WTC11 (cell line): Measurements from ENCODE around the gene TRIP12. TPM values are rescaled to one million over a fixed set of nuclear protein-coding genes. Genes with fewer than 3 reads are reported as not detected.

Source experiments
- ATAC-seq: fragments of 200-7000 bp; cut with Tn5 transposase; 2 replicates; pipeline ENCODE4 v1.10.0; 2021; ENCODE audit warnings: mild to moderate bottlenecking, moderate library complexity
- CTCF ChIA-PET: fragments of 300-600 bp; sonication (Branson Sonifier 250); formaldehyde crosslinking; loops from one replicate; lab custom pipeline; 2021; ENCODE audit warnings: antibody characterized with exemption; lab: Charles Lee
- POLR2A ChIA-PET: fragments of 350-600 bp; sonication (Branson Sonifier 250); formaldehyde crosslinking; loops from one replicate; lab custom pipeline; 2021; ENCODE audit warnings: antibody characterized with exemption; lab: Charles Lee
- DNase-seq: peaks from one replicate; pipeline ENCODE4 v3.0.0; 2021; ENCODE audit warnings: low spot score
- H3K27ac Mint-ChIP-seq: 2 replicates; pipeline ENCODE4 v1.8.0; 2021; ENCODE audit warnings: mixed read lengths
- H3K27me3 Mint-ChIP-seq: 2 replicates; pipeline ENCODE4 v1.8.0; 2021; ENCODE audit warnings: low read depth, mild to moderate bottlenecking, moderate library complexity, mixed read lengths
- H3K36me3 Mint-ChIP-seq: 2 replicates; pipeline ENCODE4 v1.8.0; 2021; ENCODE audit warnings: mixed read lengths
- H3K4me1 Mint-ChIP-seq: 2 replicates; pipeline ENCODE4 v1.8.0; 2022; ENCODE audit warnings: mixed read lengths
- H3K4me3 Mint-ChIP-seq: 2 replicates; pipeline ENCODE4 v1.8.0; 2021; ENCODE audit warnings: mild to moderate bottlenecking, moderate library complexity, mixed read lengths
- H3K9me3 Mint-ChIP-seq: 2 replicates; pipeline ENCODE4 v1.8.0; 2021; ENCODE audit warnings: mixed read lengths
- CBFB ChIP-seq: sonication (generic); formaldehyde crosslinking; IDR thresholded peaks from 2 replicates; pipeline ENCODE4 v1.8.1; 2022; ENCODE audit warnings: mild to moderate bottlenecking, low read depth, missing genetic modification reagents
- CREM ChIP-seq: sonication (generic); formaldehyde crosslinking; IDR thresholded peaks from 2 replicates; pipeline ENCODE4 v1.8.1; 2022; ENCODE audit warnings: mild to moderate bottlenecking, missing genetic modification reagents, moderate library complexity
- FOXJ3 ChIP-seq: sonication (generic); formaldehyde crosslinking; IDR thresholded peaks from 2 replicates; pipeline ENCODE4 v1.9.0; 2021; ENCODE audit warnings: missing genetic modification reagents, mild to moderate bottlenecking, borderline replicate concordance
- JAZF1 ChIP-seq: fragments of 250-450 bp; sonication (Bioruptor Pico); IDR thresholded peaks from 2 replicates; pipeline ENCODE4 v1.9.0; 2021; ENCODE audit warnings: moderate library complexity, mild to moderate bottlenecking, inconsistent platforms
- MXD4 ChIP-seq: fragments of 250-450 bp; sonication (Bioruptor Pico); IDR thresholded peaks from 2 replicates; pipeline ENCODE4 v1.8.0; 2021; ENCODE audit warnings: mild to moderate bottlenecking, moderate library complexity, borderline replicate concordance
- NFE2L1 ChIP-seq: sonication (generic); formaldehyde crosslinking; IDR thresholded peaks from 2 replicates; pipeline ENCODE4 v1.8.1; 2023; ENCODE audit warnings: missing genetic modification reagents
- NR1H2 ChIP-seq: sonication (generic); formaldehyde crosslinking; IDR thresholded peaks from 2 replicates; pipeline ENCODE4 v1.9.0; 2021; ENCODE audit warnings: mild to moderate bottlenecking, moderate library complexity, missing genetic modification reagents
- RELA ChIP-seq: sonication (generic); formaldehyde crosslinking; IDR thresholded peaks from 2 replicates; pipeline ENCODE4 v1.8.1; 2022; ENCODE audit warnings: missing genetic modification reagents, mild to moderate bottlenecking, borderline replicate concordance
- RORB ChIP-seq: fragments of 250-450 bp; sonication (Bioruptor Pico); IDR thresholded peaks from 2 replicates; pipeline ENCODE4 v1.9.0; 2021; ENCODE audit warnings: mild to moderate bottlenecking
- TCF7 ChIP-seq: sonication (generic); formaldehyde crosslinking; IDR thresholded peaks from 2 replicates; pipeline ENCODE4 v1.8.0; 2022; ENCODE audit warnings: mild to moderate bottlenecking, low read depth, missing genetic modification reagents, moderate library complexity
- TP53 ChIP-seq: sonication (generic); formaldehyde crosslinking; IDR thresholded peaks from 2 replicates; pipeline ENCODE4 v1.8.1; 2023; ENCODE audit warnings: mild to moderate bottlenecking, missing genetic modification reagents
- ZNF263 ChIP-seq: sonication (generic); formaldehyde crosslinking; IDR thresholded peaks from 2 replicates; pipeline ENCODE4 v1.8.1; 2022; ENCODE audit warnings: low read depth, mild to moderate bottlenecking, moderate library complexity, missing genetic modification reagents
- ZNF317 ChIP-seq: sonication (generic); formaldehyde crosslinking; IDR thresholded peaks from 2 replicates; pipeline ENCODE4 v1.8.1; 2023; ENCODE audit warnings: low read depth, mild to moderate bottlenecking, moderate library complexity, missing genetic modification reagents, borderline replicate concordance
- ZNF396 ChIP-seq: fragments of 250-450 bp; sonication (Bioruptor Pico); IDR thresholded peaks from 2 replicates; pipeline ENCODE4 v1.8.0; 2021; ENCODE audit warnings: mild to moderate bottlenecking, moderate library complexity, borderline replicate concordance
- total RNA-seq: library from RNA; stranded (reverse); gene quantifications from 3 replicates; pipeline ENCODE4 v1.2.3, GENCODE V29; 2021
- TF ChIP-seq, protein P1 (sequence below): sonication (generic); formaldehyde crosslinking; IDR thresholded peaks from 2 replicates; pipeline ENCODE4 v1.8.1; 2022; ENCODE audit warnings: mild to moderate bottlenecking, moderate library complexity, missing genetic modification reagents
- TF ChIP-seq, protein P2 (sequence below): sonication (generic); formaldehyde crosslinking; IDR thresholded peaks from 2 replicates; pipeline ENCODE4 v1.8.1; 2023; ENCODE audit warnings: mild to moderate bottlenecking, moderate library complexity, missing genetic modification reagents
- TF ChIP-seq, protein P3 (sequence below): sonication (generic); formaldehyde crosslinking; IDR thresholded peaks from 2 replicates; pipeline ENCODE4 v1.8.0; 2023; ENCODE audit warnings: mild to moderate bottlenecking, missing genetic modification reagents
- TF ChIP-seq, protein P4 (sequence below): sonication (generic); formaldehyde crosslinking; IDR thresholded peaks from 2 replicates; pipeline ENCODE4 v1.8.1; 2023; ENCODE audit warnings: mild to moderate bottlenecking, missing genetic modification reagents, moderate library complexity
- TF ChIP-seq, protein P5 (sequence below): fragments of 250-450 bp; sonication (Bioruptor Pico); IDR thresholded peaks from 2 replicates; pipeline ENCODE4 v1.9.0; 2021; ENCODE audit warnings: moderate library complexity, mild to moderate bottlenecking, inconsistent platforms, borderline replicate concordance
- TF ChIP-seq, protein P6 (sequence below): sonication (generic); formaldehyde crosslinking; IDR thresholded peaks from 2 replicates; pipeline ENCODE4 v1.8.1; 2023; ENCODE audit warnings: mild to moderate bottlenecking, missing genetic modification reagents, borderline replicate concordance

Gene TRIP12
- total RNA-seq, 1 experiment from 2014 or later = 149 TPM

DNA sequence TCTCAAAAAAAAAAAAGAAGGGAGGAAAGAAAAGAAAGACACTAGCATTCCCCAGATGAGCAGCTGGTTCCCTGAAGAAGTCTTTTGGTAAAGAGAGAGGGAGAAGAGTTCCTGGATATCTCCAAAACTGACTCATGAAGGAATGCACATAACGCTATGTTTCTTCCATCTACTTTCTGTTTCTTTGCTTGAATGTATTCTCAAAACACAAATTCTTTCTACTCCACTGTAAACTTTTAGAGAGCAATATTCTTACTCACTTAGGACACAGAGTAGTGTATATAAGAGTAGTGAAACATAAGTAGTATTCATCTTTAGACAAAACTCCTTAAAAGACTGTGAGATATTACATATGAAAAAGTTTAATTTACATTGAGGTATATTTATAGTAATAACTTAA lies 64.2 kb downstream of the TRIP12 start (continued):
- TF ChIP-seq, protein P1, sequence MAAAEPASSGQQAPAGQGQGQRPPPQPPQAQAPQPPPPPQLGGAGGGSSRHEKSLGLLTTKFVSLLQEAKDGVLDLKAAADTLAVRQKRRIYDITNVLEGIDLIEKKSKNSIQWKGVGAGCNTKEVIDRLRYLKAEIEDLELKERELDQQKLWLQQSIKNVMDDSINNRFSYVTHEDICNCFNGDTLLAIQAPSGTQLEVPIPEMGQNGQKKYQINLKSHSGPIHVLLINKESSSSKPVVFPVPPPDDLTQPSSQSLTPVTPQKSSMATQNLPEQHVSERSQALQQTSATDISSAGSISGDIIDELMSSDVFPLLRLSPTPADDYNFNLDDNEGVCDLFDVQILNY (CRISPR knock-in tag) = no peak
- TF ChIP-seq, protein P2, sequence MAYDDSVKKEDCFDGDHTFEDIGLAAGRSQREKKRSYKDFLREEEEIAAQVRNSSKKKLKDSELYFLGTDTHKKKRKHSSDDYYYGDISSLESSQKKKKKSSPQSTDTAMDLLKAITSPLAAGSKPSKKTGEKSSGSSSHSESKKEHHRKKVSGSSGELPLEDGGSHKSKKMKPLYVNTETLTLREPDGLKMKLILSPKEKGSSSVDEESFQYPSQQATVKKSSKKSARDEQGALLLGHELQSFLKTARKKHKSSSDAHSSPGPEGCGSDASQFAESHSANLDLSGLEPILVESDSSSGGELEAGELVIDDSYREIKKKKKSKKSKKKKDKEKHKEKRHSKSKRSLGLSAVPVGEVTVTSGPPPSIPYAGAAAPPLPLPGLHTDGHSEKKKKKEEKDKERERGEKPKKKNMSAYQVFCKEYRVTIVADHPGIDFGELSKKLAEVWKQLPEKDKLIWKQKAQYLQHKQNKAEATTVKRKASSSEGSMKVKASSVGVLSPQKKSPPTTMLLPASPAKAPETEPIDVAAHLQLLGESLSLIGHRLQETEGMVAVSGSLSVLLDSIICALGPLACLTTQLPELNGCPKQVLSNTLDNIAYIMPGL (CRISPR knock-in tag) = no peak
- TF ChIP-seq CREM (CRISPR knock-in tag) (no peak), RELA (no peak), ZNF396 (CRISPR knock-in tag) (no peak), NR1H2 (CRISPR knock-in tag) (no peak), TP53 (CRISPR knock-in tag) (no peak)
- TF ChIP-seq, protein P3, sequence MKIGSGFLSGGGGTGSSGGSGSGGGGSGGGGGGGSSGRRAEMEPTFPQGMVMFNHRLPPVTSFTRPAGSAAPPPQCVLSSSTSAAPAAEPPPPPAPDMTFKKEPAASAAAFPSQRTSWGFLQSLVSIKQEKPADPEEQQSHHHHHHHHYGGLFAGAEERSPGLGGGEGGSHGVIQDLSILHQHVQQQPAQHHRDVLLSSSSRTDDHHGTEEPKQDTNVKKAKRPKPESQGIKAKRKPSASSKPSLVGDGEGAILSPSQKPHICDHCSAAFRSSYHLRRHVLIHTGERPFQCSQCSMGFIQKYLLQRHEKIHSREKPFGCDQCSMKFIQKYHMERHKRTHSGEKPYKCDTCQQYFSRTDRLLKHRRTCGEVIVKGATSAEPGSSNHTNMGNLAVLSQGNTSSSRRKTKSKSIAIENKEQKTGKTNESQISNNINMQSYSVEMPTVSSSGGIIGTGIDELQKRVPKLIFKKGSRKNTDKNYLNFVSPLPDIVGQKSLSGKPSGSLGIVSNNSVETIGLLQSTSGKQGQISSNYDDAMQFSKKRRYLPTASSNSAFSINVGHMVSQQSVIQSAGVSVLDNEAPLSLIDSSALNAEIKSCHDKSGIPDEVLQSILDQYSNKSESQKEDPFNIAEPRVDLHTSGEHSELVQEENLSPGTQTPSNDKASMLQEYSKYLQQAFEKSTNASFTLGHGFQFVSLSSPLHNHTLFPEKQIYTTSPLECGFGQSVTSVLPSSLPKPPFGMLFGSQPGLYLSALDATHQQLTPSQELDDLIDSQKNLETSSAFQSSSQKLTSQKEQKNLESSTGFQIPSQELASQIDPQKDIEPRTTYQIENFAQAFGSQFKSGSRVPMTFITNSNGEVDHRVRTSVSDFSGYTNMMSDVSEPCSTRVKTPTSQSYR (CRISPR knock-in tag) = no peak

DNA sequence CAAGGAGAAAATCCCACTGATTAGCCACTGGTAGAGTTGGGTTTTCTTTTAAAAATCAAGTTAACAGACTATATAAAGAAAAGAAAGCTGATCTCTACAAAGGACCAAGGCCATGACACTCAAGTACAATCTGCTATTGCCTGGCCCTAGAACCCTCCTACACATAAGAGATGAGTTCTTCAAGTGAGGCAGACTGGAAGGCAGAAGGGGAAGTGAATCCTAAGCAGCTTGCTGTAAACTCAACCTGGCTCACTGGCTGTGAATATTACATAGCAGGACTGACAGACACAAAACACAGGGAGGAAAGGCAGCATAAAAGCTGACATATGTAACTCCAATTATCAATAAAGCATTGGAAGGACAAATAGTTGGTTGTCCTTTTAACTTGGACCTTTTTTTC lies 65.4 kb downstream of the TRIP12 start:
- no peaks in the 10 kb centered on the region for H3K27me3 Mint-ChIP-seq
- TF ChIP-seq, protein P4, sequence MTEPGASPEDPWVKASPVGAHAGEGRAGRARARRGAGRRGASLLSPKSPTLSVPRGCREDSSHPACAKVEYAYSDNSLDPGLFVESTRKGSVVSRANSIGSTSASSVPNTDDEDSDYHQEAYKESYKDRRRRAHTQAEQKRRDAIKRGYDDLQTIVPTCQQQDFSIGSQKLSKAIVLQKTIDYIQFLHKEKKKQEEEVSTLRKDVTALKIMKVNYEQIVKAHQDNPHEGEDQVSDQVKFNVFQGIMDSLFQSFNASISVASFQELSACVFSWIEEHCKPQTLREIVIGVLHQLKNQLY (CRISPR knock-in tag) = no peak
- no peak for TF ChIP-seq ZNF317 (CRISPR knock-in tag)
- no peak for TF ChIP-seq CBFB (CRISPR knock-in tag)
- TF ChIP-seq, protein P5, sequence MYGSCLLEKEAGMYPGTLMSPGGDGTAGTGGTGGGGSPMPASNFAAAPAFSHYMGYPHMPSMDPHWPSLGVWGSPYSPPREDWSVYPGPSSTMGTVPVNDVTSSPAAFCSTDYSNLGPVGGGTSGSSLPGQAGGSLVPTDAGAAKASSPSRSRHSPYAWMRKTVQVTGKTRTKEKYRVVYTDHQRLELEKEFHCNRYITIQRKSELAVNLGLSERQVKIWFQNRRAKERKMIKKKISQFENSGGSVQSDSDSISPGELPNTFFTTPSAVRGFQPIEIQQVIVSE (CRISPR knock-in tag) = no peak
- TF ChIP-seq MXD4 (CRISPR knock-in tag) = no peak
- no peak for TF ChIP-seq JAZF1 (CRISPR knock-in tag)
- no peak for TF ChIP-seq FOXJ3 (CRISPR knock-in tag)
- TF ChIP-seq, protein P6, sequence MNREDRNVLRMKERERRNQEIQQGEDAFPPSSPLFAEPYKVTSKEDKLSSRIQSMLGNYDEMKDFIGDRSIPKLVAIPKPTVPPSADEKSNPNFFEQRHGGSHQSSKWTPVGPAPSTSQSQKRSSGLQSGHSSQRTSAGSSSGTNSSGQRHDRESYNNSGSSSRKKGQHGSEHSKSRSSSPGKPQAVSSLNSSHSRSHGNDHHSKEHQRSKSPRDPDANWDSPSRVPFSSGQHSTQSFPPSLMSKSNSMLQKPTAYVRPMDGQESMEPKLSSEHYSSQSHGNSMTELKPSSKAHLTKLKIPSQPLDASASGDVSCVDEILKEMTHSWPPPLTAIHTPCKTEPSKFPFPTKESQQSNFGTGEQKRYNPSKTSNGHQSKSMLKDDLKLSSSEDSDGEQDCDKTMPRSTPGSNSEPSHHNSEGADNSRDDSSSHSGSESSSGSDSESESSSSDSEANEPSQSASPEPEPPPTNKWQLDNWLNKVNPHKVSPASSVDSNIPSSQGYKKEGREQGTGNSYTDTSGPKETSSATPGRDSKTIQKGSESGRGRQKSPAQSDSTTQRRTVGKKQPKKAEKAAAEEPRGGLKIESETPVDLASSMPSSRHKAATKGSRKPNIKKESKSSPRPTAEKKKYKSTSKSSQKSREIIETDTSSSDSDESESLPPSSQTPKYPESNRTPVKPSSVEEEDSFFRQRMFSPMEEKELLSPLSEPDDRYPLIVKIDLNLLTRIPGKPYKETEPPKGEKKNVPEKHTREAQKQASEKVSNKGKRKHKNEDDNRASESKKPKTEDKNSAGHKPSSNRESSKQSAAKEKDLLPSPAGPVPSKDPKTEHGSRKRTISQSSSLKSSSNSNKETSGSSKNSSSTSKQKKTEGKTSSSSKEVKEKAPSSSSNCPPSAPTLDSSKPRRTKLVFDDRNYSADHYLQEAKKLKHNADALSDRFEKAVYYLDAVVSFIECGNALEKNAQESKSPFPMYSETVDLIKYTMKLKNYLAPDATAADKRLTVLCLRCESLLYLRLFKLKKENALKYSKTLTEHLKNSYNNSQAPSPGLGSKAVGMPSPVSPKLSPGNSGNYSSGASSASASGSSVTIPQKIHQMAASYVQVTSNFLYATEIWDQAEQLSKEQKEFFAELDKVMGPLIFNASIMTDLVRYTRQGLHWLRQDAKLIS (CRISPR knock-in tag) = no peak
- TF ChIP-seq NFE2L1 (CRISPR knock-in tag) = no peak
- no peak for TF ChIP-seq ZNF263 (CRISPR knock-in tag)
- TF ChIP-seq RORB (CRISPR knock-in tag) = no peak
- no peak for TF ChIP-seq TCF7 (CRISPR knock-in tag)
- H3K4me3 Mint-ChIP-seq = no peak overlapping the region
- ChIA-PET CTCF (no interaction called here), POLR2A (no interaction called here)
- ATAC-seq (no peak), DNase-seq (no peak)
- H3K27ac Mint-ChIP-seq = peak overlapping the region; percentile 33; the same call in 1 of the 2 replicates
- no peaks in the 10 kb centered on the region for H3K4me1 Mint-ChIP-seq
- peaks cover 7% of the 10 kb centered on the region for H3K9me3 Mint-ChIP-seq
- peaks cover 47% of the 10 kb centered on the region for H3K36me3 Mint-ChIP-seq
